NCI-H82 (cell line): ENCODE data around the gene BMAL1.

ENCODE experiments used
- DNase-seq: peaks from one replicate; lab custom pipeline; 2025; lab: John Stamatoyannopoulos, UW

BMAL1 gene

DNA sequence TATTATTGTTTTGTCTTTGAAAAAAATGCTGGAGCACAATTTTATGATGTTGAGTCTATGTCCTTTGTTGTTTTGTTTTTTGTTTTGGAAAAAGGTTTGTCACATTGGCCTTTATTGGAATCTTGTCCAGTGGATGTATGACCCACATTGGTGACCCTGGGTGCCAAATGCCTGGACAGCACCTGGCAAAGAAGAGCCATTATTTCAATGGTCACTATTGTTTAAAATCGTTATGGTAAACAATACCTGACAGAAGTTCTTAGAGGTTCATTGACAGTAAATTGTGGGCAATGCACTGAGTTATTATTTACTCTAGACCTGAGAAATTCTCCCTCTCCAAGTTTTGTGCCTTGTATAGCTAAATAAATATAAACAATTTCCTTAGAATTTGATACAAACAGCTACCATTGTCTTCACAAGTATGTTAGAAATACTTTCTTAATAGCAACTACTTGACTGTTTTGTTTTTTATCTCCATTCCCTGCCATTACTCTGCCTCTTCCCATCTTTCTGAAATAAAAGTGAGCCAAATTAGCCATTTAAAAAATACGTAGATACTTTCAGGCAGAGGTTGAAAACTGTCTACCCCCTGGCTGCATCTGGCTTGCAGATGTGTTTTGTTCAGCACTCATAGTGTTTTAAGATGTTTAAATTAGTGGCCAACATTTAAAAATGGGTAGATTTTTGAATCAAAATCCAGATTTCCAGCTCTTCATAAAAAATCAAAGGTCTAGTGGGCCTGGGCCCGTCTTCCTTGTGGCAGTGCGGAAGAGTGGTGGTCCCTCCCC lies 39.9 kb downstream of the BMAL1 start:
- DNase-seq = no peak

DNA sequence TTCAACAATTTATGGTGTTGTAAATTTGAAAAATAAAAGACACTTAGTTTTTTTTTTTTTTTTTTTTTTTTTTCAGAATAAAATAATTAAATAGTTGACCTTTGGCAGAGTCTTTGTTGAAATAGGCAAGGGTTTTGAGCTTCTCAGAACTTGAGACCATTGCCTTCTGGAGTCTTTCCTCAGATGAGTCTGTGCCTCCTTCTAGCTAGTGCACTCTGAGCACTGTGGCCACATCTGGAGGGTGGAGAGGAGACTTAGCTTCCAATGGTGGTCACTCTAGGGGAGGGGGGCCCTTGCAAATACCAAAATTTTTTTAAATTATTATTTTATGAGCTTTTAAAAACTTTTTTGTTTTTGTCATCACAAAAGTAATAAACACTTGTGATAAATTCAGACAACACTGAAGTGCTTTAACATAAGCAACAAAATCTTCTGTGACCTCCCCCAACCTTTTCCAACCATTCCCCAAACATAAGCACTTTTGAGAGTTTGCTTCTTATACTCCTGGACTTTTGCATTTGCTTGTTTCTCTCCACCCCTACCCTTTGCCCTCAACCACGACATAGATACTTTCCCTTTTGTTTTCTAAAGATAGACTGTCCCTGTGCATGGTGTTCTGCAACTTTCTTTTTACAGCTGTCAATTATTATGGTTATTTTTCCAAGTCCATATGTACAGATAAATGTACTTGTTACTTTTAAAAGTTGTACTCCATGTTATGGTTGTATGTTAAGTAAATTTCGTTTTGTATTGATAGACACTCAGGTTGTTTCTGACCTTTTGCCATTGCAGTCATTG lies 41.1 kb downstream of the BMAL1 start:
- DNase-seq = no peak

DNA sequence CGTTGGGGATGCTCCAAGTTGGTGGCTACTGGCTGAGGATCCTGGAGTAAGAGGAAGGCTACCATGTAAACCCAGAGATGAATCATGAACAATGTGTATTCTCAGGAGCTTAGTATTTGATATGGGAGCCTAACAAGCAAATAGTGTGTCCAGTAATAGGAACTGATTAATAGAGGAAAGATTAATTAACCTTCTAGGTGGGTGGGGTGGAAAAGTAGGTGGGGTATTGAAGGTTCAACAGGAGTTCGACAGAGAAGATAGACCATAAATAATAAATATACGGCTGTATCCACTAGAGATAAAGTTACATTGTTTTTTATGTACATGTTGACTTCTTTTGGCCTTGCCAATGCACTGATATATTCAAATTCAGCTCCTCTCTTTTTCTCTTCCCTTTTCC lies 43.1 kb downstream of the BMAL1 start:
- no peak for DNase-seq

DNA sequence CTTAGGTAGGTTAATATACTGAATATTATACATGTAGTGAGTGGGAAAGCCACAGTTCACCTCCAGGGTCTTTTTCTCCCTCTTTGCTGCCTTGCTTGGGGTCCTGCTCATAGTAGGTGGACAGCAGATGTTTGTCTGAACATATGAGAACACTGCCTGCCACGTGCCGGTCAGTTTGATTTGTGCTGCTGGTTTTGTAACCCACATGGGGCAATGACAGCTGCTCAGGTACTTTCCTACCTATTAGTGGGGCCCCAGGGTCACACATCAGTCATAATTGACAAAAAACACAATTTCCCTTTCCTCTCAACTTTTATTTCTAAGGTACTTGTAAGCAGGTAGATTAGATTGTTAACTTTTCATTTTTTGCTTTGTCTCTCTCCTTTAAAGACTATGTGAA lies 43.8 kb downstream of the BMAL1 start:
- DNase-seq = no peak

DNA sequence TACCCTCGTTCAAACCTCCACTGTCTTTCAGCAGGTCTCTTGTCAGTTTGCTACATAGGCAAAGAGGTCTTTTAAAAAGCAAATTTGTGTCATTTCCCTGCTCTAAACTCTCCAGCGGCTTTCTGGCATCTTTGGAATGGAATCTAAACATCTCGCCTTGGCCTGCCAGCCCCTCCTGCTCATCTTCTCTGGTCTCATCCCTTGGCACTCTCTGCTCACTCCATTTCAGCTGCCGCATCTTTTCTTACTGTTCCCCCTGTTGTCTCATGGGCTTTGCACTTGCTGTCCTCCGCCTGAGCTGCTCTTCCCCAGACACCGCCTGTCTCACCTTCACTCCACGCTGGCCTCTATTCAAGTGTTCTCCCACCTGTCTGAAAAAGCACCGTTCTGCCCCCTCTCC lies 46.6 kb downstream of the BMAL1 start:
- DNase-seq = no peak

DNA sequence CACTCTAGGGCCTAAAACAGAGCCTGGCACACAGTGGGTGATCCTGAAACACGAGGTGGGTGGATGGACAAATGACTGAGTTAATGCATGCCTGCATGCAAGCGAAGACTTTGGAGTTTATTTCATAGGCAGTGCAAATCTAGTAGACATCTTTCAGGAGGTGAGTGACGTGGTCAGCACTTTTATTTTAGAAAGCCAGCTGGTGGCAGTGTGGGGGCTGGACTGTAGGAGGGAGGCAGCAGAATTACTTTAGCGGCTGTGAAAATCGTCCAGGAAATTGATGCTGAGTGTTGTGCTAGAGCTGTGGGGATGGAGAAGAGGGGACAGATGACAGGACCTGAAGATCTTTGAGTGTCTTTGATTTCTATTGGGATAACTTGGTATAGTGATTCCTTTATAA lies 47.1 kb downstream of the BMAL1 start:
- no peak for DNase-seq

DNA sequence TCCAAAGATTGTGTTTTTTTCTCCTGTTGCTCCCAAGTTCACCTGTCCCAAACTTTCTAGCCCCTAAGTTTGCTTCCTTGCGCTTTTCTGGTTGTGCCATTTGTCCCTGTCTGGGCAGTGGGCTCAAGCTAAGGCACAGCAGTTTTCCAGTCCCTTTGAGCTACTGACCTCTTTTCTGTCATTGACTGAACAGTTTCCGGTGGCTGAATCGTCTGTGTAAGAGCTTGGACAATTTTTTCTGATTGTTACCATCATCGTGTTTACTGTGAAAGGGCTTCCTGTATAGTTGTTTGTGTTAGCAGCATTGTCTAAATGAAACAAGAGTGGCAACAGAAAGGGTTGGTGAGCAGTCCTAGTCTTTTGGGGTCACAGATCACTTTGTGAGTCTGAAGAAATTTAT lies 49.8 kb downstream of the BMAL1 start:
- DNase-seq = no peak

DNA sequence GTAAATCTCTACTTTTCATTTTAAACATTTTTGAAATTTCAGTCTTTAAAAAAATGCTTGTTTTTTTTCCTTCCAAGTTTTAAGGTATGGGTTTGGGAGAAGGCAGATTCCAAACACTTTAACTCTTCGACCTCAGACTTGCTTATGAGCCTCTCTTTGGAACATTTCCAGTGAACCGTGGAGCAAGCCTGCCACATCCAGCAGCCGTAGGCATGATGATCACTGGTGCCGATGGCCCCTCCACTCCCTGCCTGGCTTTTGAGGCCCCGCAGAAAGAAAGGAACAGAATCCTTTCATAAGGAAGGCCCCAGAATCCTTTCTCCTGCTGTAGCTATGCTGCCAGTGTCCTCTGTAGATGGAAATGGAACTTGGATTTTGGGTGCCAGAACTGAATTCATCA lies 50.7 kb downstream of the BMAL1 start:
- no peak for DNase-seq

DNA sequence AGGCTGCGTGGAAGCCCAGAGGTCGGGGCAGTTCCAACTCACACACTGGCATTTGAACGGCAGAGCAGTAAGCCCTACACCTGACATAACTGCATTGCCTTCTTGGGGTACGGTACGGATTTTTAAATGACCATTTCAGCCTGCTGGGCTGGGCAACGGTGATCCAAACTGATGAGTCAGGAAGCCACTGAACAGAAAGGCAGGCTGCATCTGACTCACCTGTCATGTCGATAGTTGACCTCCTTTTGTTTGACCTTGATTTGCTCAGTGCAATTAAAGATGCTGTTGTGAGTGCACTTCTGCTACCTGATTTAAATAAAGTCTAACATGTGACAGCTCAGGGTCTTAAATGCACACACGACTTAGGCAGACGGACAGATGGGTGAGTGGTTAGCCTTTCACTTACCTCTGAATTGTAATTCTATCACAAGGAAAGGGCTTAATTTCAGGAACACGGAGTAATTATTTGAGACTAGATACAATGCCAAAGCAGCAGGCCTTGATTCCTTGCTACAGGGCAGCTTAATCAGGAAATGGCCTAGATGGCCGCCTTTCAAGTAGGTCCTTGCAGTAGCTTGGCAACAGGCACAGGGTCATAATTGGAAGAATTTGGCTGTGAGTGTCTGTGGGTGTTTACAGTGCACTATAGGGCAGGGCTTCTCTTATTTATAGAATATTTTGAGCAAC lies 52.2 kb downstream of the BMAL1 start:
- DNase-seq = peak; percentile 82

DNA sequence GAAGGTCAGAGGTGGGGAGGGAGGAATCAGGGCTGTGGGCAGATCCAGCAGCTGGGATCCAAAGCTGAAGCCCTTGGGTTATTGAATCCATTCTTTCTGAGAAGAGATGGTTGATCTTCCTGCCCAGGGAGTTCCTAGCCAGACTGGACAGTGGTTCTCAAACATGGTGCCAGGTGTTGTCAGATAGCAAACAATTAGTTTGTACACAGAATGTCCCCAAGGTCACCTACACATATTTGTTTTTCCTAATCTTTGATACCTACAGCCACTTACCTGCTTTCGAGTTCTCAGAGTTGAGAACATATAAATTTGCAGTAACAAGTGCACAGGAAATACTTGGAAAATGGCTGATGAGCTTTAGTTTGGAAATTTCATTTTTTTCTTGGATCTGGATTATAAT lies 54.5 kb downstream of the BMAL1 start:
- DNase-seq = no peak

DNA sequence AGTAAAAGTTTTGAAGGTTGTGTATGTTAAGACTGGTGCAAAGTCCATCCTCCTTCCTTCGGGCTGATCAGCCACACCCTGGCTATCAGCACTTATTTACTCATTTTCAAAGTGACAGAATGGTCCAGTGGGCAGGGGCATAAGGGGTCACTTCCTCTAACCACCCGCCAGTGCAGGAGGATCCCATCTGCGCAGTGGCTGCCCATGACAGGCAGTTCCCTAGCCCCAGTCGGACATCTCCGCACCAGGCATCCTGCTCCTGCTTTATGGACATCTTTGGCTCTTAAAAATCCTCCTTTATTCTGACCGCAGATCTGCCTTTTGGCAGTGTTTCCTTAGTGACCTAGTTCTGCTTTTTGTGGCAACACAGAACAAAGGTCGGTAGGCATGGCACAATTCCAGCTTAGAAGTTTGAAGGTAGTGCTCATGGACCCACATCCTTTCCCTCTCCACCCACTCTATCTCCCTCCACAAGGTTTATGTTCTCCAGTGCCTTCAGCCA lies 55.9 kb downstream of the BMAL1 start:
- no peak for DNase-seq

DNA sequence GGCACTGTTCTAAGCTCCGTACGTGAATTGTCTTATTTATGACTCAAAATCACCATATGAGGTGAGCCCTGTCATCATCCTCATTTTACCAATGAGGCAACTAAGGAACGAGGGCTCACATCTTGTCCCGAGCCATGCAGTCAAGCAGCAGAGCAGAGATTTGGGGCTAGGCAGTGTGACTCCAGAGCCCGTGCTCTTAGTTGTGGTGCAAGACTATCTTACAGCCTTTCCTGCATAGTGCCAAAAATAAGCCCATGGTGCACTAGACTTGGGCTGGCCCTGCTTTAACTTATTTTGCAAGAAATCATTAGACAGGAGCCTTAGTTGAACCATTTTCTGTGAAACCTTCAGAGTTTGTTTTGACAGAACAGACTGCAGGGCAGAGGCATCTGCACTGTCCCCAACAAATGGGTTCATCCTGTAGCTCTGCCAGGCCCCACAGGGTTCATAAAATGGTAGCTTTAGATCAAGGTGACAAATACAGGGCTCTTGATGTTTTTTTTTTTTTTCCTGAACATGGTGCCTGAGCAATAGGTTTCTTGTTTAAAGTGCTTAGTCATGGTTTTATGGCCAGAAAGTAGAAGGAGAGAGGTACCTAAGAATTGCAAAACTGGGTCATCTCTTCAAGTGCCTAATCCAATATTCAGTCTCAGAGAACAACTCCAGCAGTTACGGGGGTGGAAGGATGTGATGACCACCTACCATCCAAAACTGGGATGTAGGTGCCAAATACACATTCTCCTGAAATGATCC lies 56.6 kb downstream of the BMAL1 start:
- DNase-seq = no peak

DNA sequence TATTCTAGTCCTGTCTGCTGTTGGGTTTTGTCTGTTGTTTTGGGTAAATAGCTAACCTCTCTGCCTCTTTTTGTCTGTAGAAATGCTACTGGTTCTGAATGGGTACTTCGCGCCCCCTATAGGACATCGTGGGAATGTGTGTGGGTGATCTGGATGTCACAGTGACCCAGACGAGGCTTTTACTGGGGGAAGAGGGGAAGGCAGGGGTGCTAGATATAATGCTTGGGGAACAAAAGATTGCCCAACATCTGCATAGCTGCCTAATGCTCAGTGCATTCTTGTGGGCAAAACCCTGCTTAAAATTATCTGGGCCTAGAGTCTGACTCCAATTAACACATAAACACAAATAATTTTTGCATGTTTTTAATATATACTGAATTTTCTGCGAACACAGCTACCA lies 57.7 kb downstream of the BMAL1 start:
- DNase-seq = peak; percentile 69

DNA sequence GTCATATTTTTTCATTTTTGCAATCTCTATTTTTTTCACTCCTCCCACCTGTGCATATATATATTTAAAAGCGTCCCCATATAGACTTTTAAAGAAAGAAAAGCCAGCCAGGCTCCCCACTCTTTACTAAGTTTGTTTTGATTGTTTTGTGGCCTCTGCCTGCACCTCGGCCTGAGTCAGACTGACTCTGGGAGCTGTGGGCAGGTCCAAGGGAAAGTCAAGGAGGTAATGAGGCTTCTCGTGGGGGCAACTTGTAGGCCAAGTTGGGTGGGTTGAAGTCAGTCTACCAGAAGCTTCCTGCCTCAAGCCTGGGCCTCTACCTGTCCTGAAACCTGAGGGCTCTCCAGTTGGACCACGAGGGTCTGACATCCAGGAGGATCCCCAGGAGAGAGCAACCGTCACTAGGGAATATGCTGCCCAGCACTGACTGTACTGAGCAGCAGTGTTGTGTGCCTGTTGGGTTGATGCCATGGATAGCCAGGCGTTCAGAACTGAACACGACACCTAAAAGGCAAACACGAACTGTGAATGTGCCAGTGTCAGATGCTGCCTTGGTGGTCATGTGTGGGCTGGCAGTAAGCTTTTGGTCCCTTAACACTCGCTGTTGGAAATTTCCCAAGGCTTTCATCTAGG lies 58.8 kb downstream of the BMAL1 start:
- no peak for DNase-seq

DNA sequence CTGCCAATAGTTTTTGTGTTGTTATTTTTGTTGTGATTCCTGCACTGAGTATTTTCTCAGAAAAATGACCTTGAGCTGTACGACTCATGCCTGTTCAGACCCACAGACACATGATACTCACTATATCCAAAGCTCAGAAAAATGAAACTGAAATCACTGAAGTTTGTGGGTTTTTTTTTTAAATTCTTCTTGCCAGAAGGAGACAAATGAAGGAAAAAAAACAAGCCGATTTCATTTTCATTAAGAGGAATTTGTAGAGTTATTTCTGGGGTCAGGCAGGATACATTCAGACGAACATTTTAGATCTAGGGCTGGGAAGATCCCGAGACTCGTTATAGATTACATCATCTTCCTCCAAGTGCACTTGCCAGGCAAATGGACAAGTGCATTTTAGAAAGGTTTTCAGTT lies 60.4 kb downstream of the BMAL1 start:
- no peak for DNase-seq

DNA sequence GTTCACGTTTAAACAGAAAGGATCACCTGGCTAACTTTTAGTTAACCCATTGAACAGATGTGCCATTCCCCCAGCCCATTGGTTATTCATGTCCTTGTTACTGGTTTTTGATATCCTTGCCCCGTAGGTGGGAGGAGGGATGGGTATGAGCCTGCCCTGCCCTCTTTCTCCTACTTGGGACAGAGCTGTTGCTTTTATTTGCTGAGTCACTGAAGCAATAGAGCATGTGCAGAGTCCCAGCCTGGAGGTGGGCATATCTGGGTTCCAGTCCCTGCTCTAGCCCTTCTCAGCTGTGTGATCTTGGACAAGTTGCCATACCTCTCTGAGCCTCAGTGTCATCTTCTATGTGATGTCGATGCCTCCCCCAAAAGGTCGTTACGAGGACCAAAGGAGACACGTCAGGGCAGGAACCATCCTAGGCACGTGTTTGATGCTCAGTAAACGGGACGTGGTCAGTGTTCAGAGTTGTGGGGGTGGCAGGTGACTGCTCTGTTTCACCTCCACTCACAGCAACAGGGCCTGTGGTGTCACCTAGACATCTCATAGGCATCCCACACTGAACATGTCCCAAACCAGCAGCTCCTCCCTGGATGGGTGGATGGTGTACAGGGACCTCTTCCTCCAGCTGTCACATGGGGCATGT lies 61.0 kb downstream of the BMAL1 start:
- DNase-seq = no peak

DNA sequence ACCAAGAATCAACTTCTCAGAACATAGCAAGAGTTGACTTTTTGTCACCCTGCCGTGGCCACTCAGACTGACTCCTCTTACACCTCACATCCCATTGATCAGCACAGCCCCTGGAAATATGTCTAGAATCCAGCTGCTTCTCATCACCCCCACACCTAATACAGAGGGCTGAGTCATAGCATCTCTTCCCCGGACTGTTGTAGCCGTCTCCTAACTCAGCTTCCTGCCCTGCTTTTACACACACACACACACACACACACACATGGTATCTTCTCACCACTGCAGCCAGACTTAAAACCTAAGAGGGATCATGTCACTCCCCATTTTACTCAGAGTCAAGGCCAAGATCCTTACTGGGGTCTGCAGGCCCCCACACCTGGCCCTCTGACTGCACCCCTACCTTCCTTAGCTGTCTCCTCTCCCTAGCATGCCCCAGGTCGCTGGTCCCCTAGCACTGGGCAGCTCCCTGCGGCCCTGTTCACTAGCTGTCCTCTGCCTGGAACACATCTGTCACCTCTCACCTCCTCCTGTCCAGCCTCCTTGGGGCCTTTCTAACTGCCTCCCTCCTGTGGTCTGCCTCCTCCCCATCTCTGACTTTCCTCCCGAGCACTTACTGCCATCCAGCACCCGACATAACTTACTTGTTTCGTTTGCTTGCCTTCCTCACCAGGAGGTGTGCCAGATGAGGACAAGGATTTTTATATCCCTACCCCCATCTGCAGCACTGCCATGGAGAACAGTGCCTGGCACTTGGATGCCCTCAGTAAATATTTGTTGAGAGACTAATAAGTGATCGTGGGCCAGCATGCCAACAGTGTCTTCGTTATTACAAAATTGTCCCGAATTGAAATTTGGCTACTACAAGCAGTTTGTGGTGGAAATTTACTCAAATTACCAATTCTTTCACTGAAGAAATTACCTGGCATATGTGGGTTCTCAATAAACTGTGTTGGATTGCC lies 61.9 kb downstream of the BMAL1 start:
- DNase-seq = no peak

DNA sequence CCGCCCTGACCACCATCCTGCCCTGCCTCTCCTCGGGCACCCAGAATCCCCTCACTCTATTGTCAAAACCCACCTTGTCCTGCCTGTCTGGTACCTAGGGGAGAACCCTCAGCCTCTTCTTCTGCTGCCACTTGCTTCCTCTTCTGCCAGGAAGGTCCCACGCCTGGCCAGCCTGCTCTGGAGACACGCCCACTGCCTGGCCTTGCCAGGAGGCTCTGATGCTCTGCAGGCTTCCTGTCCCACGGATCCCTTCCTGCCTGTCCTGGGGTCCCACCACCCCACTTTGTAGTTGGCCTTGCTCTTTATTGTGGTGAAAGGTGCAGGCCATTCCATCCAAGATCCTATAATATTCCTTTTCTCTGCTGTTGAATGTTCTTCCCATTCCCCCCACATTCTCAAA lies 63.4 kb downstream of the BMAL1 start:
- DNase-seq = no peak

DNA sequence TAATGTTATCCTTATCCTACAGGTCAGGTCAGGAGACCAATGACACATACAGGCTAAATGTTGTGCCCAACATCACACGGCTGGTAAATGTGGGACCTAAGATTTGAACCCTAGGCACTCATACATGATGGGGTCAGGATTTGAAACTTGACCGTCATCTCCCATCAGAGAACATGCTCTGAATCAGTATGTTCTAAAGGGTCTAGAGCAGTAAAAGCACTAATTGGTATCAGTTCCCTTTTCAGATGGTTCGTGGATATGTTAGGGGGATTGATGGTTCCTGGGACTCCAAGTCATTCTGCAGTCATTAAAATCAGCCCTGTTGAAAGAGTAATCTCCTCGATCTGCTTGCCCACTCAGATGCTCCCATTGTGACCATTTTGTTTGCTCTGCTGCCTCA lies 65.5 kb downstream of the BMAL1 start:
- no peak for DNase-seq
